HG03066 (cell line): ENCODE measurements around the gene FLCN.

Experiments used
- ATAC-seq: cut with Tn5 transposase; IDR thresholded peaks from one replicate; pipeline ENCODE4 v1.9.1; 2021; ENCODE audit warnings: low read depth; ENCODE audit not compliant: unreplicated experiment

FLCN gene

GRCh38 chr17:17239832-17240231 lies 2.9 kb upstream of the FLCN start:
- ATAC-seq = no peak

GRCh38 chr17:17236295-17237025 lies 508 bp downstream of the FLCN start:
- no peak for ATAC-seq

- no peak for ATAC-seq
These were observed 1.5 kb downstream of the FLCN start for GRCh38 chr17:17235212-17236174.

GRCh38 chr17:17232303-17232621 lies 4.7 kb downstream of the FLCN start:
- ATAC-seq = no peak

- no peak for ATAC-seq
These were observed 5.2 kb downstream of the FLCN start for GRCh38 chr17:17231621-17232302.

GRCh38 chr17:17229416-17230384 lies 7.3 kb downstream of the FLCN start:
- ATAC-seq = no peak

- ATAC-seq = no peak
These were observed 8.3 kb downstream of the FLCN start for GRCh38 chr17:17228521-17229279.

- no peak for ATAC-seq
These were observed 9.1 kb downstream of the FLCN start for GRCh38 chr17:17227608-17228520.

- ATAC-seq = no peak
These were observed 10.3 kb downstream of the FLCN start for GRCh38 chr17:17226451-17227265.

GRCh38 chr17:17225901-17226300 lies 11.1 kb downstream of the FLCN start:
- no peak for ATAC-seq

GRCh38 chr17:17224137-17224536 lies 12.8 kb downstream of the FLCN start:
- ATAC-seq = no peak

GRCh38 chr17:17223736-17224135 lies 13.2 kb downstream of the FLCN start:
- ATAC-seq = no peak

- no peak for ATAC-seq
These were observed 15.6 kb downstream of the FLCN start for GRCh38 chr17:17221329-17221728.

GRCh38 chr17:17220529-17220928 lies 16.4 kb downstream of the FLCN start:
- ATAC-seq = no peak

GRCh38 chr17:17217995-17218394 lies 19.0 kb downstream of the FLCN start:
- ATAC-seq = no peak

GRCh38 chr17:17216776-17217175 lies 20.2 kb downstream of the FLCN start:
- ATAC-seq = no peak

GRCh38 chr17:17216236-17216635 lies 20.7 kb downstream of the FLCN start:
- ATAC-seq = no peak

GRCh38 chr17:17215575-17215974 lies 21.4 kb downstream of the FLCN start:
- ATAC-seq = no peak
